SU-DHL-6 (cell line): ENCODE results near the gene EPC2.

Source experiments
- EZH2phosphoT487 ChIP-seq: fragments of 200-600 bp; sonication (generic), shearing (Covaris generic); conservative IDR thresholded peaks from 2 replicates; pipeline ENCODE4 v1.6.1; 2018; ENCODE audit warnings: mild to moderate bottlenecking, antibody characterized with exemption, low read length, moderate library complexity, mixed read lengths
- TF ChIP-seq, protein P1 (sequence below): fragments of 200-600 bp; sonication (generic); IDR thresholded peaks from one replicate; pipeline ENCODE4 v1.5.1; 2017; ENCODE audit warnings: antibody characterized with exemption, mild to moderate bottlenecking, low read length, moderate library complexity; ENCODE audit not compliant: insufficient read depth, poor library complexity, severe bottlenecking

DNA sequence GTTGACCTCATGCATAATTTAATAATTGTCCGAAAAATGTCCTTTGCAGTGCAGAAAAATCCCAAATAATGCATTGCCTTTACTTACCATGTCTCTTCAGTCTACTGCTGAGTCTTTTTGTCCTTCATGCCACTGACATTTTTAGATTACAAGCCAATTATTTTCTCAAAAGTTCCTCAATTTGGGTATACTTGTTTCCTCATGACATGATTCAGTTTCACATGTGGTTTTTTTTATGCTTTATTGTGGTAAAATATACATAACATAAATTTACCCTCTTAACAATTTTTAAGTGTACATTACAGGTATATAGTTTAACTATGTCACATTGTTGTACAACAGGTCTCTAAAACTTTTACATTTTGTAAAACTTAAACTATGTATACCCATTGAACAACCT lies 81.0 kb downstream of the EPC2 start:
- TF ChIP-seq, protein P1, sequence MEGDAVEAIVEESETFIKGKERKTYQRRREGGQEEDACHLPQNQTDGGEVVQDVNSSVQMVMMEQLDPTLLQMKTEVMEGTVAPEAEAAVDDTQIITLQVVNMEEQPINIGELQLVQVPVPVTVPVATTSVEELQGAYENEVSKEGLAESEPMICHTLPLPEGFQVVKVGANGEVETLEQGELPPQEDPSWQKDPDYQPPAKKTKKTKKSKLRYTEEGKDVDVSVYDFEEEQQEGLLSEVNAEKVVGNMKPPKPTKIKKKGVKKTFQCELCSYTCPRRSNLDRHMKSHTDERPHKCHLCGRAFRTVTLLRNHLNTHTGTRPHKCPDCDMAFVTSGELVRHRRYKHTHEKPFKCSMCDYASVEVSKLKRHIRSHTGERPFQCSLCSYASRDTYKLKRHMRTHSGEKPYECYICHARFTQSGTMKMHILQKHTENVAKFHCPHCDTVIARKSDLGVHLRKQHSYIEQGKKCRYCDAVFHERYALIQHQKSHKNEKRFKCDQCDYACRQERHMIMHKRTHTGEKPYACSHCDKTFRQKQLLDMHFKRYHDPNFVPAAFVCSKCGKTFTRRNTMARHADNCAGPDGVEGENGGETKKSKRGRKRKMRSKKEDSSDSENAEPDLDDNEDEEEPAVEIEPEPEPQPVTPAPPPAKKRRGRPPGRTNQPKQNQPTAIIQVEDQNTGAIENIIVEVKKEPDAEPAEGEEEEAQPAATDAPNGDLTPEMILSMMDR: no peak
- no peak for TF ChIP-seq EZH2phosphoT487
